Activated naive CD8-positive, alpha-beta T cell (primary cell): Measurements from ENCODE around the gene ATCAY.
A peak's percentile ranks its signal among the peaks of the same experiment; 100 is the strongest.

ENCODE experiments used
- H3K27ac Mint-ChIP-seq: one replicate; pipeline ENCODE4 v1.8.0; 2021; ENCODE audit warnings: mixed read lengths
- H3K27me3 Mint-ChIP-seq: one replicate; pipeline ENCODE4 v1.8.0; 2021; ENCODE audit warnings: mixed read lengths
- H3K36me3 Mint-ChIP-seq: one replicate; pipeline ENCODE4 v1.8.0; 2021; ENCODE audit warnings: mixed read lengths
- H3K4me1 Mint-ChIP-seq: one replicate; pipeline ENCODE4 v1.8.0; 2021; ENCODE audit warnings: low read depth, mixed read lengths
- H3K4me3 Mint-ChIP-seq: one replicate; pipeline ENCODE4 v1.8.0; 2021; ENCODE audit warnings: mild to moderate bottlenecking, mixed read lengths
- H3K9me3 Mint-ChIP-seq: one replicate; pipeline ENCODE4 v1.8.0; 2021; ENCODE audit warnings: low read depth, mixed read lengths

The ATCAY gene

GRCh38 chr19:3849787-3850186 lies 30.7 kb upstream of the ATCAY start:
- H3K27me3 Mint-ChIP-seq: no peaks in the 10 kb centered on the region
- peaks cover 2% of the 10 kb centered on the region for H3K36me3 Mint-ChIP-seq
- no peak overlapping the region for H3K27ac Mint-ChIP-seq
- H3K9me3 Mint-ChIP-seq: no peaks in the 10 kb centered on the region
- no peak overlapping the region for H3K4me3 Mint-ChIP-seq
- no peaks in the 10 kb centered on the region for H3K4me1 Mint-ChIP-seq

- peaks cover 2% of the 10 kb centered on the region for H3K36me3 Mint-ChIP-seq
- no peaks in the 10 kb centered on the region for H3K27me3 Mint-ChIP-seq
- no peak overlapping the region for H3K27ac Mint-ChIP-seq
- H3K4me3 Mint-ChIP-seq: no peak overlapping the region
- H3K9me3 Mint-ChIP-seq: no peaks in the 10 kb centered on the region
- H3K4me1 Mint-ChIP-seq: no peaks in the 10 kb centered on the region
Observed at GRCh38 chr19:3850320-3850972, 30.0 kb upstream of the ATCAY start.

GRCh38 chr19:3851254-3852176 lies 29.0 kb upstream of the ATCAY start:
- Mint-ChIP-seq H3K4me3 (no peak overlapping the region), H3K4me1 (no peaks in the 10 kb centered on the region), H3K9me3 (no peaks in the 10 kb centered on the region), H3K27ac (no peak overlapping the region), H3K36me3 (peaks cover 2% of the 10 kb centered on the region), H3K27me3 (no peaks in the 10 kb centered on the region)

GRCh38 chr19:3852177-3852511 lies 28.3 kb upstream of the ATCAY start:
- Mint-ChIP-seq H3K27ac (no peak overlapping the region), H3K36me3 (peaks cover 2% of the 10 kb centered on the region), H3K4me1 (no peaks in the 10 kb centered on the region), H3K27me3 (no peaks in the 10 kb centered on the region), H3K4me3 (no peak overlapping the region), H3K9me3 (no peaks in the 10 kb centered on the region)

- Mint-ChIP-seq H3K4me1 (no peaks in the 10 kb centered on the region), H3K9me3 (no peaks in the 10 kb centered on the region), H3K4me3 (no peak overlapping the region), H3K27me3 (no peaks in the 10 kb centered on the region), H3K36me3 (peaks cover 2% of the 10 kb centered on the region), H3K27ac (no peak overlapping the region)
Observed at GRCh38 chr19:3852614-3853254, 27.8 kb upstream of the ATCAY start.

GRCh38 chr19:3855320-3855719 lies 25.2 kb upstream of the ATCAY start:
- H3K36me3 Mint-ChIP-seq: peaks cover 2% of the 10 kb centered on the region
- H3K9me3 Mint-ChIP-seq: no peaks in the 10 kb centered on the region
- no peak overlapping the region for H3K27ac Mint-ChIP-seq
- no peaks in the 10 kb centered on the region for H3K27me3 Mint-ChIP-seq
- no peak overlapping the region for H3K4me3 Mint-ChIP-seq
- H3K4me1 Mint-ChIP-seq: no peaks in the 10 kb centered on the region

- no peak overlapping the region for H3K4me3 Mint-ChIP-seq
- no peaks in the 10 kb centered on the region for H3K4me1 Mint-ChIP-seq
- no peaks in the 10 kb centered on the region for H3K9me3 Mint-ChIP-seq
Observed at GRCh38 chr19:3857449-3858003, 23.0 kb upstream of the ATCAY start.

GRCh38 chr19:3860499-3860898 lies 20.0 kb upstream of the ATCAY start:
- Mint-ChIP-seq H3K27ac (no peak overlapping the region), H3K4me1 (no peaks in the 10 kb centered on the region), H3K9me3 (no peaks in the 10 kb centered on the region), H3K36me3 (no peaks in the 10 kb centered on the region), H3K4me3 (no peak overlapping the region), H3K27me3 (no peaks in the 10 kb centered on the region)

More at GRCh38 chr19:3857449-3858003, 23.0 kb upstream of the ATCAY start:
- H3K27me3 Mint-ChIP-seq: no peaks in the 10 kb centered on the region
- H3K27ac Mint-ChIP-seq: no peak overlapping the region
- H3K36me3 Mint-ChIP-seq: no peaks in the 10 kb centered on the region

GRCh38 chr19:3862826-3863500 lies 17.5 kb upstream of the ATCAY start:
- Mint-ChIP-seq H3K36me3 (no peaks in the 10 kb centered on the region), H3K4me1 (peaks cover under 1% of the 10 kb centered on the region), H3K27ac (no peak overlapping the region), H3K9me3 (no peaks in the 10 kb centered on the region), H3K4me3 (no peak overlapping the region), H3K27me3 (peaks cover 5% of the 10 kb centered on the region)

- Mint-ChIP-seq H3K36me3 (no peaks in the 10 kb centered on the region), H3K27ac (no peak overlapping the region), H3K9me3 (no peaks in the 10 kb centered on the region), H3K27me3 (peaks cover 8% of the 10 kb centered on the region), H3K4me3 (no peak overlapping the region), H3K4me1 (peaks cover 4% of the 10 kb centered on the region)
Observed at GRCh38 chr19:3863648-3864047, 16.8 kb upstream of the ATCAY start.

- H3K27me3 Mint-ChIP-seq: peaks cover 15% of the 10 kb centered on the region
- peaks cover 3% of the 10 kb centered on the region for H3K36me3 Mint-ChIP-seq
- no peaks in the 10 kb centered on the region for H3K9me3 Mint-ChIP-seq
- no peak overlapping the region for H3K27ac Mint-ChIP-seq
- H3K4me1 Mint-ChIP-seq: peaks cover 11% of the 10 kb centered on the region
- H3K4me3 Mint-ChIP-seq: peak overlapping the region; percentile 30
Observed at GRCh38 chr19:3866910-3867638, 13.4 kb upstream of the ATCAY start.

GRCh38 chr19:3867971-3868769 lies 12.3 kb upstream of the ATCAY start:
- Mint-ChIP-seq H3K4me1 (peaks cover 11% of the 10 kb centered on the region), H3K36me3 (peaks cover 3% of the 10 kb centered on the region), H3K4me3 (peak overlapping the region; percentile 46), H3K27me3 (peaks cover 18% of the 10 kb centered on the region), H3K27ac (no peak overlapping the region), H3K9me3 (no peaks in the 10 kb centered on the region)

- Mint-ChIP-seq H3K36me3 (peaks cover 3% of the 10 kb centered on the region), H3K4me3 (peak within 1 kb of the TSS; percentile 46), H3K4me1 (peaks cover 11% of the 10 kb centered on the region), H3K9me3 (no peaks in the 10 kb centered on the region), H3K27me3 (peaks cover 20% of the 10 kb centered on the region), H3K27ac (no peak within 1 kb of the TSS)
Observed at GRCh38 chr19:3868770-3869456, 11.6 kb upstream of the ATCAY start, which contains the start of gene ZFR2. Gene ZFR2, minus strand, starts transcription at chr19:3869038. Its CDS starts 21 bp downstream, at chr19:3869017.
